Effector memory CD4-positive, alpha-beta T cell (primary cell): ENCODE data around the gene USF3.

ENCODE experiments used
- DNase-seq, 3 donors: peaks; one replicate each; pipeline ENCODE4 v3.0.0-alpha.2; 2020
- H3K27ac ChIP-seq: 2 replicates; pipeline ENCODE4 v1.7.0; 2013; ENCODE audit warnings: mild to moderate bottlenecking, low read length, moderate library complexity; ENCODE audit not compliant: insufficient read depth, poor library complexity, severe bottlenecking
- H3K27me3 ChIP-seq: replicated peaks from 2 replicates; pipeline ENCODE4 v1.7.0; 2013; ENCODE audit warnings: mild to moderate bottlenecking, low read length; ENCODE audit not compliant: insufficient read depth, control insufficient read depth, poor library complexity, severe bottlenecking
- H3K36me3 ChIP-seq: 2 replicates; pipeline ENCODE4 v1.7.0; 2013; ENCODE audit warnings: mild to moderate bottlenecking, low read length, moderate library complexity; ENCODE audit not compliant: control insufficient read depth, insufficient read depth
- H3K4me1 ChIP-seq: 2 replicates; pipeline ENCODE4 v1.7.0; 2013; ENCODE audit warnings: low read length, mild to moderate bottlenecking; ENCODE audit not compliant: control insufficient read depth, insufficient read depth, poor library complexity, severe bottlenecking
- H3K4me3 ChIP-seq: 2 replicates; pipeline ENCODE4 v1.7.0; 2013; ENCODE audit warnings: low read length, low read depth, mild to moderate bottlenecking; ENCODE audit not compliant: insufficient read depth, poor library complexity, severe bottlenecking
- H3K9me3 ChIP-seq: 2 replicates; pipeline ENCODE4 v1.7.0; 2013; ENCODE audit warnings: mild to moderate bottlenecking, low read length, moderate library complexity; ENCODE audit not compliant: control insufficient read depth

Gene USF3

GRCh38 chr3:113728661-113729060 lies 32.2 kb upstream of the USF3 start:
- DNase-seq, result no peak
- Histone ChIP-seq H3K9me3 (no peaks in the 10 kb centered on the region), H3K27ac (no peak overlapping the region), H3K4me1 (no peaks in the 10 kb centered on the region), H3K27me3 (no peaks in the 10 kb centered on the region), H3K4me3 (no peak overlapping the region), H3K36me3 (no peaks in the 10 kb centered on the region)

GRCh38 chr3:113721636-113722035 lies 25.2 kb upstream of the USF3 start:
- Histone ChIP-seq H3K27me3 (no peaks in the 10 kb centered on the region), H3K9me3 (no peaks in the 10 kb centered on the region), H3K36me3 (peaks cover 31% of the 10 kb centered on the region), H3K4me1 (no peaks in the 10 kb centered on the region), H3K27ac (no peak overlapping the region), H3K4me3 (no peak overlapping the region)
- DNase-seq, result no peak

- no peaks in the 10 kb centered on the region for H3K4me1 ChIP-seq
- no peak for DNase-seq
- no peak overlapping the region for H3K4me3 ChIP-seq
- no peaks in the 10 kb centered on the region for H3K27me3 ChIP-seq
- H3K27ac ChIP-seq, result no peak overlapping the region
- H3K36me3 ChIP-seq, result peaks cover 31% of the 10 kb centered on the region
- H3K9me3 ChIP-seq, result no peaks in the 10 kb centered on the region
Observed at GRCh38 chr3:113719758-113720157, 23.3 kb upstream of the USF3 start.

- H3K9me3 ChIP-seq, result no peaks in the 10 kb centered on the region
- peaks cover 31% of the 10 kb centered on the region for H3K36me3 ChIP-seq
- H3K4me1 ChIP-seq, result no peaks in the 10 kb centered on the region
- no peaks in the 10 kb centered on the region for H3K27me3 ChIP-seq
- no peak for DNase-seq
- no peak overlapping the region for H3K4me3 ChIP-seq
- H3K27ac ChIP-seq, result no peak overlapping the region
Observed at GRCh38 chr3:113719294-113719693, 22.9 kb upstream of the USF3 start.

GRCh38 chr3:113717818-113718217 lies 21.4 kb upstream of the USF3 start:
- no peak overlapping the region for H3K4me3 ChIP-seq
- H3K36me3 ChIP-seq, result peaks cover 27% of the 10 kb centered on the region
- H3K27me3 ChIP-seq, result no peaks in the 10 kb centered on the region

GRCh38 chr3:113717308-113717707 lies 20.9 kb upstream of the USF3 start:
- DNase-seq, result no peak
- peaks cover 23% of the 10 kb centered on the region for H3K36me3 ChIP-seq
- H3K4me3 ChIP-seq, result no peak overlapping the region
- no peaks in the 10 kb centered on the region for H3K27me3 ChIP-seq
- H3K4me1 ChIP-seq, result no peaks in the 10 kb centered on the region
- H3K27ac ChIP-seq, result no peak overlapping the region
- H3K9me3 ChIP-seq, result no peaks in the 10 kb centered on the region

More at GRCh38 chr3:113717818-113718217, 21.4 kb upstream of the USF3 start:
- Histone ChIP-seq H3K27ac (no peak overlapping the region), H3K9me3 (no peaks in the 10 kb centered on the region), H3K4me1 (no peaks in the 10 kb centered on the region)
- DNase-seq, result no peak

GRCh38 chr3:113714702-113715101 lies 18.3 kb upstream of the USF3 start:
- H3K4me3 ChIP-seq, result no peak overlapping the region
- no peak for DNase-seq
- H3K27ac ChIP-seq, result no peak overlapping the region
- no peaks in the 10 kb centered on the region for H3K4me1 ChIP-seq
- H3K9me3 ChIP-seq, result no peaks in the 10 kb centered on the region
- no peaks in the 10 kb centered on the region for H3K27me3 ChIP-seq
- peaks cover 5% of the 10 kb centered on the region for H3K36me3 ChIP-seq

- Histone ChIP-seq H3K4me1 (no peaks in the 10 kb centered on the region), H3K9me3 (no peaks in the 10 kb centered on the region), H3K27ac (no peak overlapping the region), H3K27me3 (no peaks in the 10 kb centered on the region), H3K36me3 (no peaks in the 10 kb centered on the region), H3K4me3 (no peak overlapping the region)
- no peak for DNase-seq
Observed at GRCh38 chr3:113712129-113712528, 15.7 kb upstream of the USF3 start.

- Histone ChIP-seq H3K27ac (no peak overlapping the region), H3K27me3 (no peaks in the 10 kb centered on the region), H3K4me1 (no peaks in the 10 kb centered on the region), H3K4me3 (no peak overlapping the region), H3K36me3 (no peaks in the 10 kb centered on the region), H3K9me3 (no peaks in the 10 kb centered on the region)
- DNase-seq, result no peak
Observed at GRCh38 chr3:113707835-113708234, 11.4 kb upstream of the USF3 start.

GRCh38 chr3:113698956-113699355 lies 2.5 kb upstream of the USF3 start:
- Histone ChIP-seq H3K4me3 (peak overlapping the region; percentile 11), H3K4me1 (no peaks in the 10 kb centered on the region), H3K27ac (no peak overlapping the region), H3K36me3 (no peaks in the 10 kb centered on the region), H3K9me3 (no peaks in the 10 kb centered on the region), H3K27me3 (no peaks in the 10 kb centered on the region)
- DNase-seq, result no peak
